ENCODE results near the gene SLC44A5.

DNA sequence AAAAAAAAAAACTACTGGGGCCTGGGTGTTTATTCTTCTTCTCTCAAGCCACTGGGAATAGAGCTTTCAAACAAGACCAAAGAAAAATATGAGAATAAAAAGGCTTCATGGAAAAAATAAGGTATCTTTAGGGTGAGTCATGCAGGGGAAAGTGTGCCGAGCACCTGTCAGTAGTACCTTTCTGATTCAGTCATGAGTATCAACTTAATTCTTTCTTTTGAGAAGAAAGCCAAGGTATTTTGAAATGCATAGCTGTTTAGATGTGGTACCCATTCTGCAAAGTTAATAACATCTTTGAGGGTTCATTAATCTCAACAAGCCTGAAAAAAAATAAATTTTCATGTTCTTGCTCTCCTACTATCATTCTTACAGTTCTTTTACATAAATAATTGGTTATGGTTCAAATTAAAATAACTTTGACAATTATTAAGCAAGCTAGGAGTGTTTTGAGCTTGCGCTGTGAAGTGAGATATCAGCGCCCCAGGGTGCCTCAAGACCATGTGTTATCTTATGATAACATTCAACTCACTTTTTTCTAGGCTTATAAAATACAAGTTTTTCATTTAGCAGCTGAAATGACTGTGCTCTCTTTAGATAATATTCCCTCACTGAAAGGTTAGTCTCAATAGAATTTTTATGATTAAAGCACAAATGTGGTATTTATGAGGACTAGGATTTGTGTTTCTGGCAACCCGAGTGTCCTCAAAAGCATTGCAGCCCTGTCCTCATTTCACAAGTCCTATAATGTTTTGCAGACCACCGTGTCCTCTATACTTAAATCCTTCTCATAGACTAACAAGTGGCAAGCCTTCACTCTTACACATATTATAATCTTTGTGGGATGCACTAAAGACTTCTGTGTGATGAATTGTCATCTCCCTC is 138.6 kb downstream of the SLC44A5 start:
- TF ChIP-seq, protein P1, sequence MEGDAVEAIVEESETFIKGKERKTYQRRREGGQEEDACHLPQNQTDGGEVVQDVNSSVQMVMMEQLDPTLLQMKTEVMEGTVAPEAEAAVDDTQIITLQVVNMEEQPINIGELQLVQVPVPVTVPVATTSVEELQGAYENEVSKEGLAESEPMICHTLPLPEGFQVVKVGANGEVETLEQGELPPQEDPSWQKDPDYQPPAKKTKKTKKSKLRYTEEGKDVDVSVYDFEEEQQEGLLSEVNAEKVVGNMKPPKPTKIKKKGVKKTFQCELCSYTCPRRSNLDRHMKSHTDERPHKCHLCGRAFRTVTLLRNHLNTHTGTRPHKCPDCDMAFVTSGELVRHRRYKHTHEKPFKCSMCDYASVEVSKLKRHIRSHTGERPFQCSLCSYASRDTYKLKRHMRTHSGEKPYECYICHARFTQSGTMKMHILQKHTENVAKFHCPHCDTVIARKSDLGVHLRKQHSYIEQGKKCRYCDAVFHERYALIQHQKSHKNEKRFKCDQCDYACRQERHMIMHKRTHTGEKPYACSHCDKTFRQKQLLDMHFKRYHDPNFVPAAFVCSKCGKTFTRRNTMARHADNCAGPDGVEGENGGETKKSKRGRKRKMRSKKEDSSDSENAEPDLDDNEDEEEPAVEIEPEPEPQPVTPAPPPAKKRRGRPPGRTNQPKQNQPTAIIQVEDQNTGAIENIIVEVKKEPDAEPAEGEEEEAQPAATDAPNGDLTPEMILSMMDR (IDR thresholded peaks at IDR 0.05) = no peak
- TF ChIP-seq POLR2A (IDR thresholded peaks at IDR 0.05) = no peak
- TF ChIP-seq POLR2AphosphoS5 (IDR thresholded peaks at IDR 0.05; ENCODE audit: insufficient read depth in 1 of 2, low read depth in 1 of 2) = no peak
